Fibroblast of skin of scalp (primary cell): ENCODE results near the gene LINGO1.
A peak's percentile ranks its signal among the peaks of the same experiment; 100 is the strongest.

Source experiments
- DNase-seq: peaks from one replicate; pipeline ENCODE4 v3.0.0-alpha.2; 2013

Gene LINGO1

DNA sequence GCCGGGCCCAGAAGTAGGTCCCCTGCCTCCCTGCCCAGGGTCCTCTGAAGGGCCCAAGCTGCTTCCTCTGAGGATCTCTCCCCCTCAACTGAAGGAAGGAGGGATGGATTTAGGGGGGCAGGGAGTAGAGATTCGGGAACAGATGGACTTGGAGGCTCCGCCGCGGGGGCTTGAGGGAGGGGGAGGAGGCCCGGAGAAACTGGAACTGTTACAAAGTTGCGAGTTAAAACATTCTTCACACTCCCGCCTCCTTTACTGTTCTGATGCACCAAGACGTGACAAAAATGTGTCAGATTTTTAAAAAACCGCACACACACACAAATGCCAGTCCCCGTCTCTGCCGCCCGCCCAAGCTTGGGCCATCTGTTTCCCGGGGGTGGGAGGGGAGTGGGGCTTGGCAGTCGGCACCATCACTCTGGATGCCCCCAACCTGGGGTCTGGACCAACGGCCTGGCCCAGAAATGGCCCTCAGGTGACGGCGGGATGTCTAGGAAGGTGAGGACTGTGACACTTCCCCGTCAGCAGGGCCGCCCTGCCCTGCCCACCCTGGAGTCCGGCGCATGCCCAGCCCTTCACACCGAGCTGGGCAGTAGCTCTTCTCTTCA lies 25.0 kb upstream of the LINGO1 start:
- DNase-seq: peak; percentile 33

- peak; percentile 33 for DNase-seq
Observed at GRCh38 chr15:77656294-77656693, 23.6 kb upstream of the LINGO1 start.

GRCh38 chr15:77654975-77655374 lies 22.3 kb upstream of the LINGO1 start:
- DNase-seq: no peak

GRCh38 chr15:77653832-77654480 lies 21.2 kb upstream of the LINGO1 start:
- no peak for DNase-seq

GRCh38 chr15:77650265-77650664 lies 17.6 kb upstream of the LINGO1 start:
- DNase-seq: peak; percentile 33

GRCh38 chr15:77649610-77650009 lies 16.9 kb upstream of the LINGO1 start:
- DNase-seq: no peak

DNA sequence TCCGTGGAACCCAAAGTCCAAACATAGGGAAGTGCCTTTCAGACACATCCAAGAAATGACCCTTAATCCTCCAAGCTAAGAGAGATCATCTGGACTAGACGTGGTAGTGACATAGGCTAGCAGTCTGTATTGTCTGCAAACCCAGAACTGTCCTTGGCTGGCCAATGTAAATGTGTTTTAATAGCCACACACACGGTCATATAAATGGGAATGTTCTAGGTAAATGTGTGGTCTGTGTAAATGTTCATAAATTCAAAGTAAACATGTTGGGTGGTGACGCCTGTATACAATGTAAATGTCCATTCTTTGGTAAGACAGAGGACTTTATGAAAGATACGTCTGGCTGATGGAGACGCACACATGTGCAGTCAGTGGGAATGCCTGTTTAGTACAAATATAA lies 16.3 kb upstream of the LINGO1 start:
- DNase-seq: no peak

DNA sequence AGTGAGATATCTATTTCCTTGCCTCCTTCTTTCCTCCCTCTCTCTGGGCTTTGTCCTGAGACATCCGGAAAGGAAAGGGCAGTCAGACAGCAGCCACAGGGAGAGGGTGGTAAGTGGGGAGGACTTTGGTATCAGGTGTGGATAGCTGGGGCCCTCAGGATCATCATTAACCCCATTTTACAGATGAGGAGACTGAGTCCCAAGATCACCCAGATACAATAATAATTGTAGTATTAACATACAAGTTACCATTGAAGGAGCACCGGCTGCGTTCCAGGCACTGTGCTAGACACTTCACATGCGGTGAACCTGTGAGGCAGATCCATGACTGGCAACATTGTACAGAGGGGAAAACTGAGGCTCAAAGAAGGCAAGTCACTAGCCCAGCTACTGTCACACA lies 15.2 kb upstream of the LINGO1 start:
- DNase-seq: no peak

DNA sequence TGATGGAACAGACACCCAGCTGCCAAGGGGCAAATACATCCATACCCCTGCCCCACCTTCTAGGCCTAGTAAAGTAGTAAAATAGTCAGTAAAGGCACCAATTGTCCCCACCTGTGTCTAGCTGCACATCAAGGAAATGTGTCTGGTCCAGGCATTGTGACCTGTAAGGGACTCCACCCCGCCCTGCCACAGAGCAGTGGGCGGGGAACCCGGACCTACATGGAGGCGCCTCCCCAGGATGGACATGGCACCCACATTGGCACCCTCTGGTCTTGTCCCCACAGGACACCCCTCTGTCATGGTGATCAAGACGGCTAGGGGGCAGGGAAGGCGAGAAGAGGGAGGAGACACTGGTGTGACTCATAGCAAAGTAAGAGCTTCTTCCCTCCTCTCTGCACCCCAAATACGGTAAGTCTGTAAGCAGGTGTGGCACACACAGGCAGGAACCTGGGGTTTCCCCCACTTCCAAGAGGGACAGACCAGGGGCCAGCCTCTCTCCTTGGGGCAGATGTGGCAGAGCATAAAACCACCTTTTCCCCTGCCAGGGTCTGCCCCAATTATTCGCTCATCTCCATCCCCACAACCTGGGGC lies 13.5 kb upstream of the LINGO1 start:
- DNase-seq: no peak

- DNase-seq: no peak
Observed at GRCh38 chr15:77645602-77646001, 12.9 kb upstream of the LINGO1 start.

GRCh38 chr15:77644543-77645247 lies 12.0 kb upstream of the LINGO1 start:
- no peak for DNase-seq

GRCh38 chr15:77643764-77644163 lies 11.1 kb upstream of the LINGO1 start:
- DNase-seq: no peak

GRCh38 chr15:77642793-77643430 lies 10.2 kb upstream of the LINGO1 start:
- DNase-seq: no peak

DNA sequence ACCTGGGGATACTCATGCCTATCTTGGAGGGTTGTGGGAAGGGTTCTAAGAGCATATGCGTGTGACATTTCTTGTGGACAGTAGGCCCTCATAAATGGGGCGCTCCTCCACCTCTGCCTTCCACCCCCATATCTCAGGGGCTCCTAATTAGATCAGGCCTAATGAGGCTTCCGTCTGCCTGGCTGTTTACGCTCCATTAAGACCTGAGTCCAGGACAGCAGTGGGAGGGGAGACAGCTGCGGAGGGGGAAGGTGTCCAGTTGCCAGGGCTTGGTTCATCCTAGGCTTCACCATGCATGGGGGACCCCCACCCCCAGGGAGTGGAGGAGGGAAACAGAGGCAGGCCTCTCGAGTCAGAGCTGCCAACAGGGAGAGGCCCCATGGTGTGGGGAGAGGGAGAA lies 9.3 kb upstream of the LINGO1 start:
- DNase-seq: no peak

DNA sequence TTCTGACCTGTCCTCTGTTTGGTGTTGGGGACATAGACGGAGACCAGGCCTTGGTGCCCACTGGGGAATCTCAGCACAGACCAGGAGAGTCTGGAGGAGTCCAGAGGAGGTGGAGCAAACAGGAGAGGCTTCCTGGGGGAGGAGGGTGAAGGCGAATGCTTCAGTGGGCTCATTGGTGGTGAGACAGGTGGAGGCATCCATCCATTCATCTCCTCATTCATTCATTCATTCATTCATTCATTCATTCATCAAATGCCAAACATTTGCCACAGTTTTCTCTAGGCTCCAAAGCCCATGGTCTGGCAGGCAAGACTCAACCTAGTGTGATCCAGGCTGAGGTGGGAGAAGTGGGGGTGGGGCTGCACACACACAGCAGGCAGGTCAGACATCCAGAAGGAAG lies 7.9 kb upstream of the LINGO1 start:
- DNase-seq: no peak

DNA sequence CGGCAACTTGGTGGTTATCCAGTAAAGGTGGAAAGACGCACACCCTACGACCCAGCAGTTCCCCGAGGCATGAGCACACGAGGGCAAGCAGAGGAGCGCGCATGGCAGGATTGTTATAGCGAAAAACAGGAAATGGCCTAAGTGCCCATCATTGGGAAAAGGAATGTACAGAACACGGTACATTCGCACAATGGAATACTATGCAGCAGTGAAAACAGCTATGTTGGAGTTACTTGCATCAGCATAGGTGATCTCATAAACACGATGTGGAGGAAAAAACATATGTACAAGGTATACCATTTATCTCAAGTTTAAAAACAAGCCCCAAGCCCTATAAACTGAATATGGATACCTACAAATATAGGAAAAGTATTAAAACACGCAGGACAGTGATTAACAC lies 6.7 kb upstream of the LINGO1 start:
- no peak for DNase-seq

DNA sequence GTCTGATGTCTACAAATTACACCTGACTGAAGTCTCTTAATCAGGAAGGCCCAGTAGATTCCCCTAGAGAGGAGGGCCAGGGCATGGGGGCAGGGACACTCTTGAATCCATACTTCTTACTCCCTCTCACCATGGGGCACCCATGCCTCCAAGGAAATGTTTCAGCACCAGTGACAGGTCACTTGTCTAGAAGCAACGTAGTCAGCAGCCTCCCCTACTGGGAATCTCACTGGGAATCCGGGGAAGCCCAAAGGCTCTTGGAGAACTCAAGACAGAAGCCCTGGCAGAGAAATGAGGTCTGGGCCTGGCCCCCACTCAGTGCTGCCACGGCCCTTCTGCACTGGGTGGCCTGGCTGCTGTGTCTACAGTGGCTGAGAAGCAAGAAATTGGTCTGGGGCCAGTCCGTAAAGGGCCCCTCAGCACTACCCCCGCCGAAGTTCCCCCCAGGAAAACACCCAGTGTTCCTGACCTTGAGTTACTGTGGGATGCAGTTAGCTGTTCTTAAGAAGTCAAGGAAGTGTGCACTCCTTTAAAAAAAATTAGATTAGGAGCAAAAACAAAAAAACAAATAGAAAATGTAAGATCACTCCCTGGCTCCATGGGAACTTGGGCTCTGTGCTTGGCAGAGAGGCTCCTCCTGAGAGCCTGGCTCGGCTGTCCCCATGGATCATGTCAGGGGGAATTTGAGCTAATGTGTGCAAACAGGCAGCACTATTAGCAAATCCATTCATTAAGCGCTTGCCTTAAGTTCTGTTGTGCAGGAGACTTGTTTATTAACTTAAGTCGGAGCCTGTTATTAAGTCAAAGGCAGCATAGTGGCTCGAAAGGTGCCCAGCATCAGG lies 5.4 kb upstream of the LINGO1 start:
- no peak for DNase-seq

DNA sequence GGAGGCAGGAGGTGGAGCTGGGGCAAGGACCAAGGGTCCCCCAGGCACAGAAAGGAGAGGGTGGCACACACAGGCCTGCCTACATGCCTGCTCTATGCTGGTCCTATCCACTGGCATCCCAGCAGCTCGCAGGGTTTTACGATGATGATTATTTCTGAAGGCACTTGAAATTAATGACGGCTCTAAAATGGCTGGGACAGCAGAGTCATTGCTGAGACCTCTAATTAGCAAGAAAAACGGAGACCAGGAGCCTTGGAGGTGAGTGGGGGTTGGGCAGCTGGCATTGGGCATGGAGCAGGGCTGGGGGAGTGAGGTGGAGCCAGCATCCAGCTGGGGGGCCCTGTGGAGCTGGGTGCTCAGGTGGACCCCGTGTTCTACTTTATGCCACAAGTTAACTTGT lies 3.5 kb upstream of the LINGO1 start:
- DNase-seq: no peak

- peak; percentile 40 for DNase-seq
Observed at GRCh38 chr15:77634266-77634962, 1.7 kb upstream of the LINGO1 start.

DNA sequence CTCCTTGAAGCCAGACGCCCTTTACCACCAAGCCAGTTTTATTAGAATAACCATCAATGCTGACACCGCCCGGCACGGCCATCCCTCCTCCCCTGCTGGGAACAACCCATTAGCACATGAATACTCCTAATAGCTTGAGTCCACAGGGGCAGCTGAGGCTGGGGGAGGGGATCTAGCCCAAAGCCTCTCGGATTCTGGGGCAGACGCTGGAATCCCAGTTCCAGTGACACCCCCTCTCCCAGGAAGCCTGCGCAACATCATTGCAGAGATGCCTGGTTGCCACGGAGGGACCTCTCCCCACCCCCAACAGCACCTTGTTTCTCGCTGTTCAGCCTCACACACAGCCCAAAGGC lies 1.2 kb upstream of the LINGO1 start:
- no peak for DNase-seq

DNA sequence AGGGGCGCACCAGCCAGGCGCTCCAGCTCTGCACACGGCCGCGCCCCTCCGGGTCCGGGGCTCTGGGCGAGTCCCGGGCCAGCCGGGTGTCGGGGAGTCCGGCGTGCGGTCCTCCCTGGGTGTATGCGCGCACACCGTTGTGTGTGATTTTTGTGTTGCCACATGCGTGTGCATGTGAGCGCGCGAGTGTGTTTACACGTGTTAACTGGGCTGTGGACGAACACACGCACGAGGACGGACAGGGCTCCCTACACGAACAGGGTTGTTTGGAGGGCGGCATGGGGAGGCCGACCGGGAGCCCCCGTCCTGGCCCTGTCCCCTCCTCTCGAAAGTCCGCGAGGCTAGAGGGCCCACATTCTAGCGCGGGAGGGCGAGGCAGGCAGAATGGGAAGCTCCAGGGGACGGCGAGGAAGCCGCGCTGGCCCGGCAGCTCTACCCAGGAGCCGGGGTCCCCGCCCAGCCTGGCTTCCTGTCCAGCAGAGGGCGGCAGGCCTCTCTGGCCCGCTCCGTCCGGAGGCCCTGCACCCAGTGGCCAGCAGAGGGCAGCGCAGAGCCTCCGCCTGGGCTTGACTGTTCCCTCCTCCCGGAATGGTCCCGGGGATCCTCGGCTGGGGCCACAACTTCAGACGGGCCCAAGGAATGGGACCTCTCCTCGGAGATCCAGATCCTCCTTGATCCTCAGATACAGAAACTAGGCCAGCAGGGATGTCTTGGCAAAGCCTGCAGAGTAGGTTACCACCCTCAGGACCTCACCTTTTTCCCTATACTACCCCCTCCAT lies 611 bp upstream of the LINGO1 start:
- peak; percentile 78 for DNase-seq
